ENCODE data around the gene MMS19. TPM values are rescaled to one million over a fixed set of nuclear protein-coding genes. Genes with fewer than 3 reads are reported as not detected.

The MMS19 gene
- total RNA-seq, 3 donors from 2014 or later (not counting 1 experiment from before 2014, with no cell fraction given), result 53.8 to 68.4 (median 61.7) TPM

DNA sequence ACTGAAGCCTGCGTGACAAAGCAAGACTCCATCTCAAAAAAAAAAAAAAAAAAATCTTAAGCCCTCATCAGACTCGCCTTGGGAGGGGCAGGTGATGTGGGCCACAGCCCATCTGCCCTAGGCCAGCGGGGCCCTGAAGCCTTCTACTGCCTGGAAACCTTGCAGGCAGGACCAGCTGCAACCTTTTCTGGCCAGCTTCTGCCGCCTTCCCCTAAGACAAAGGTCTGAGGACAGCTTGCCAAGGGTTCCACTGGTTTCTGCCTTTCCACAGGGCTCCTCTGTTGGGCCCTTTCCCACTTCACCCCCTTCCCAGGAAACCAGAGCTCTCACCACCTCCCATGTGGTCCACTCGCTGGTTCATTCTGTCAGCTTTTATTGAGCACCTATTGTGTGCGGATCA lies 35.7 kb upstream of the MMS19 start:
- intact Hi-C loops (cut with micrococcal nuclease), result no loop called here

GRCh38 chr10:97532935-97533671 lies 34.9 kb upstream of the MMS19 start:
- H3K4me3 Mint-ChIP-seq, result no peak overlapping the region
- H3K4me1 Mint-ChIP-seq, result no peaks in the 10 kb centered on the region
- Histone ChIP-seq H3K27me3 (ENCODE audit: control insufficient read depth, insufficient read depth, low read length) (no peaks in the 10 kb centered on the region), H3K9me3 (ENCODE audit: control insufficient read depth, insufficient read depth, low read length) (no peaks in the 10 kb centered on the region), H3K4me1 (ENCODE audit: control insufficient read depth, insufficient read depth, low read length) (no peaks in the 10 kb centered on the region), H3K4me3 (ENCODE audit: low read length) (no peak overlapping the region), H3K27ac (ENCODE audit: low read length) (no peak overlapping the region), H3K36me3 (ENCODE audit: control insufficient read depth, insufficient read depth, low read length) (no peaks in the 10 kb centered on the region)
- WGBS (ENCODE audit: insufficient coverage), result 88% methylated on average over 12 of the region's 12 CpGs
- ATAC-seq, result no peak
- peaks cover 0 to 5% of the 10 kb centered on the region in 2 donors for H3K27me3 Mint-ChIP-seq (ENCODE audit: low read depth in 2 of 2)
- no peak for TF ChIP-seq CTCF (IDR thresholded peaks at IDR 0.05)
- intact Hi-C loops (cut with micrococcal nuclease), result no loop called here
- no peaks in the 10 kb centered on the region for H3K9me3 Mint-ChIP-seq
- no peaks in the 10 kb centered on the region for H3K36me3 Mint-ChIP-seq
- no peak for DNase-seq
- no peak overlapping the region for H3K27ac Mint-ChIP-seq

More for the DNA sequence above, 35.7 kb upstream of the MMS19 start:
- H3K36me3 Mint-ChIP-seq, result no peaks in the 10 kb centered on the region
- H3K9me3 Mint-ChIP-seq, result no peaks in the 10 kb centered on the region
- ATAC-seq (no peak), DNase-seq (no peak)
- Histone ChIP-seq H3K27ac (ENCODE audit: low read length) (no peak overlapping the region), H3K9me3 (ENCODE audit: control insufficient read depth, insufficient read depth, low read length) (no peaks in the 10 kb centered on the region), H3K36me3 (ENCODE audit: control insufficient read depth, insufficient read depth, low read length) (no peaks in the 10 kb centered on the region), H3K4me3 (ENCODE audit: low read length) (no peak overlapping the region), H3K4me1 (ENCODE audit: control insufficient read depth, insufficient read depth, low read length) (no peaks in the 10 kb centered on the region), H3K27me3 (ENCODE audit: control insufficient read depth, insufficient read depth, low read length) (no peaks in the 10 kb centered on the region)
- no peaks in the 10 kb centered on the region for H3K4me1 Mint-ChIP-seq
- H3K27me3 Mint-ChIP-seq (ENCODE audit: low read depth in 2 of 2), result peaks cover 0 to 5% of the 10 kb centered on the region in 2 donors
- WGBS (ENCODE audit: insufficient coverage), result 78% methylated on average over 6 of the region's 6 CpGs
- H3K27ac Mint-ChIP-seq, result no peak overlapping the region
- TF ChIP-seq CTCF (IDR thresholded peaks at IDR 0.05), result no peak
- no peak overlapping the region for H3K4me3 Mint-ChIP-seq

GRCh38 chr10:97531401-97531986 lies 33.3 kb upstream of the MMS19 start:
- no peak for TF ChIP-seq CTCF (IDR thresholded peaks at IDR 0.05)
- Mint-ChIP-seq H3K9me3 (no peaks in the 10 kb centered on the region), H3K4me1 (no peaks in the 10 kb centered on the region), H3K4me3 (no peak overlapping the region), H3K36me3 (no peaks in the 10 kb centered on the region), H3K27me3 (ENCODE audit: low read depth in 2 of 2) (peaks cover 0 to 5% of the 10 kb centered on the region in 2 donors), H3K27ac (no peak overlapping the region)
- H3K4me3 ChIP-seq (ENCODE audit: low read length), result no peak overlapping the region
- H3K4me1 ChIP-seq (ENCODE audit: control insufficient read depth, insufficient read depth, low read length), result no peaks in the 10 kb centered on the region
- no peaks in the 10 kb centered on the region for H3K36me3 ChIP-seq (ENCODE audit: control insufficient read depth, insufficient read depth, low read length)
- H3K27me3 ChIP-seq (ENCODE audit: control insufficient read depth, insufficient read depth, low read length), result no peaks in the 10 kb centered on the region
- WGBS (ENCODE audit: insufficient coverage), result 92% methylated on average over 10 of the region's 10 CpGs
- no peak overlapping the region for H3K27ac ChIP-seq (ENCODE audit: low read length)
- intact Hi-C loops (cut with micrococcal nuclease), result no loop called here
- DNase-seq (no peak), ATAC-seq (no peak)
- no peaks in the 10 kb centered on the region for H3K9me3 ChIP-seq (ENCODE audit: control insufficient read depth, insufficient read depth, low read length)

All from natural killer cell (primary cell).